GM12892 (cell line): Measurements from ENCODE around the gene DPF3.

Experiments used
- POLR2A ChIP-seq: IDR thresholded peaks from 2 replicates; pipeline ENCODE4 v1.6.1; 2011; ENCODE audit warnings: low read depth, low read length, control low read depth
- POLR2AphosphoS5 ChIP-seq: IDR thresholded peaks from 2 replicates; pipeline ENCODE4 v1.6.1; 2011; ENCODE audit warnings: low read depth, low read length, control low read depth

DNA sequence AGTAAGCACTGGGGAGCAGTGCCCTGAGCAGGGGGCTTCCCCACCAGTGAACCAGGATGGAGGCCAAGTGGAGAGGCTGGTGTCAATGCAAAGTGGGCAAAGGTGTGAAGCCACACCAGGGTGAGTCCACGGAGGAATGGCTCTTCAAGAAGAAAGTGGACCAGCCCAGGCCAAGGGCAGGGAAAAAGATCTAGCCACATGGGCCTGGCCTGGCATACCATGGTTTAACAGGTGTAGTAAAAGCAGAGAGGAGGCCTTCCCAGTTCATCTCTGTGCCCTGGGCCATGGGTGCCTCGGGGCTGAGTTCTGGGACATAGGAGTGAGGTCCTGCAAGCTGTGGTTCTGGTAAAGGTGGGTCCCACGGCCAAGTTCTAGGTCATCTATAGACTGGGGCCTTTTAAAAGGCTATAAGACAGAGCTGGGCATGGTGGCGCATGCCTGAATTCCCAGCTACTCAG lies 153.4 kb downstream of the DPF3 start:
- no peak for TF ChIP-seq POLR2A
- TF ChIP-seq POLR2AphosphoS5 = no peak
